CD4-positive, alpha-beta T cell treated with Interferon gamma for 1 hour (primary cell): ENCODE measurements around the gene GHRH.

Experiments
- DNase-seq: peaks from one replicate; pipeline ENCODE4 v3.0.0-alpha.2; 2020

GHRH gene

DNA sequence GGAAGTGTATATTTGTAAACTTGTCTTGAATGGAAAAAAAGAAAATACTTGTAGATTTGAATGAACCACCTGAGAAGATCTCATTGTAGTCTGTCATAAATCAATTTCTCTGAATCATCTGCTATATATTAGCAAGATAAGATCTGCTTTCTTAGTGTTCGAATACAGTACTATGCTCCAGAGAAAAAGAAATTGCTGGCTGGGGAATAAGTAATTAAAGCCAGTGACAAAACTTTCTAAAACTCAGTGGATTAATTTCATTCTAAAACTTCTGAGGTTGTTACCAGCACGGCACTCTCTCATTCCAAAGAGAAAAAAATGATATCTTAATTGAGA is 59.8 kb downstream of the GHRH start:
- no peak for DNase-seq
